ENCODE measurements around the gene NHLRC2. TPM values are rescaled to one million over a fixed set of nuclear protein-coding genes. Genes with fewer than 3 reads are reported as not detected.

The NHLRC2 gene
- total RNA-seq, 1 donor from 2014 or later, result 51.6 TPM

DNA sequence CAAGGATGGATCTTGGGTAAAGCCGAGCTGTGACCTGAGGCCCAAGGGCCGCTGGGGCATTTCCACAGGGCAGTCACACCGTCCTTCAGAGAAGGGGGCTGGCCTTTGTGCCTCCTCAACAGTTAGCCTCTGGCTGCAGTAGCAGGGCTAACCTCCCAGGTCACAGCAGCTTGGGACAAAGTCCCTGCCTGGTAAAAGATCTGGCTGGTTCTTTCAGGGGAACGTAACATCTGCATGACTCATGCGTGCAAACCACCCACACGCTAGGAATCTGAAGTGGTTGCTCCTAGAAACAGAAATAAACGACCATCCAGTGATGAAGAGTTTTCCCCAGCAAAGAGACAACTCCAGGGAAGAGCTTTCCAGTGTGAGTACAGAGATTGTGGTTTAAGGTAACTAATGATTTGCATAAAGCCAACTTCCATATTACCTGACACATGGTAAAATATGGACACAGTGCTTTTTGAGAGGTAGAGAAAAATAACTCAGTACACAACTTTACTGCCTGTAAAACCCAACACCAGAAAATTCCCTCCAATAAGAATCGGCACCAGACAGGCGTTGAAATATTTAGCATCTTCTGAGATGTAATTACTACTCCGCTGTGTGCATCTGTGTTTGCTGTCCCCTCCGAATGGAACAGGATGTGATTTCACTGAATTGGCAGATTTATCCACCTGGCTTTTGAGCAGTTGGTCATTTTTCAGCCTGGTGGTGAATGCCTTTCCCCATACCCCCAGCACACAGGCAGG, 104.3 kb downstream of the NHLRC2 start:
- intact Hi-C loops (cut with DNase I), result no loop called here
- no peak for DNase-seq (ENCODE audit: low spot score)
- ATAC-seq, result peak; percentile 87

DNA sequence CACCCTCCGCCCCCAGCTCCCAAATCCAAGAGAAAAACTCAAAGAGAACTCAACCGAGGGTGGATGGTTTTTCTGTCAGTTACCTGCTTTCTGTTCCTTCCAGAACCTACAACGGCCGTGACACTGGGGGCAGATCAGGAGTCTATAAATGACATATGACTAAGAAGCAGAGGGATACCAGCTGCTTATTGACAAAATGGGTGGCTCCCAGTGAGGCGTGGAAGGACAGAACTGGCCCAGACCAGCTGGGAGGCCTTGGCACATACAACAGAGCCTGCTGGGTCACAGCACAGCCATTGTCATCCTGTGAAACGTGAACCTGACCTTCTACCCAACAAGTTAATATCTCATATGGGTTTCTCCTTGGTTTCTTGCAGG, 104.9 kb downstream of the NHLRC2 start:
- ATAC-seq (no peak), DNase-seq (ENCODE audit: low spot score) (no peak)
- intact Hi-C loops (cut with DNase I), result no loop called here

DNA sequence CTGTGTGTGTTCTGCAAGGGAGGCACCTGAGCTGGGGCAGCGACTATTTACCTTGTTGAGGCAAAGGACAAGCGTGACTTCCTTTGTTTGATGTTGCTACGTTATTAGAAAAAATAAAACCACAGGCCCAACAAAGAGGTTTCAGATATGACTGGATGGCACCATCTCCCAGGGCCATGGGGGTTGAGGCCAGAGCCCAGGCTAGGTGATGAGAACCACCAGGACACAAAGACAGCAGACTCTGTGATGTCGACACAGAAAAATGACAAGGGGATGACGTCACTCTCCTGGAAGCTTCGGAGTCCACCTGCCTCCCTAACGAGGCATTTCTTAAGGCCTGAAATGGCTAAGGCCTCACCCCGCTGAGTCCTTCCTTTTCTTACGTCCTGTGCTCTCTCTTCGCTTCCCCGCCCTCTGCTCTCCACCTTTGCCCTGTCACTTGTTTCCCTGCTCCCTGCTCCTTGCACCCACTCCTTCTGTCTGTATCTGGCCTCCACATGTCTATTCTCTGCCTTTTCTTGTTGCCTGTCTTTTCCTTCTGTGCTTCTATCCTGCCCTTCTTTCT, 106.2 kb downstream of the NHLRC2 start:
- no peak for ATAC-seq
- no peak for DNase-seq (ENCODE audit: low spot score)

DNA sequence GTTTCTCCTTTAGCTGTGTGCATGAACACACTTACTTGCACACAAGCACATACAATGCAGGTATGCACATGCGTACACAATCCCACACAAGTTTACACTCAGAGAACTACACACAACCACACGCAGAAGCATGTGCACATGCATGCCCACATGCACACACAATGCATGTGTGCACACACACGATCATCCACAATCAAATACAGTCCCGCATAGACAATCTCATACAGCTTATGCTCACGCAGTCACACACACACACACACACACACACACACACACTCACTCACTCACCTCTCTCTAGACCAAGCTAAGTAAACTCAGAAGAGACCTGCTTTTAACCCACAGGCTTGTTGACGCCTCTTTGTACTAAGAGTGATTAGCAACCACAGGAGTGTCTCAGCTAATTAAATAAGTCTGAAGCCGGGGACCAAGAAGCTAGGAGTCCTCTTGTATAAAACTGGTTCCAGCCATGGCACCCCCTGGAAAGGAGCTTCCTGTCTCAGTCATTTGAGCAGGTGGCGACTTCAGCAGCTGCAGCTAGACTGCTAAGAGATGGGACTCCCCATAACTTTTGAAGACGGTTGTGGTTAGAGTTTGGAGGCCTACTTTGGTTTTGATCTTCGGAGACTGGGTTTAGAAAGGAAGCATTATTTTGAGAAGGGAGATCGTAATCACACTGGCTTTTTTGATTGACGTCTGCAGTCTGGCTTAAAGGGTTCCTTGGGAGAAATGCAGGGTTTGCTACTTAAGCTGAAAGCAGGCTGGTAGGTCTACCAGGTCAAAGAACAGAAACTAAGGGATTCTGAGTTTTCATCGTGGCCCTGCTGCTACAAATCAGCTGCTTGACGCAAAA, 106.9 kb downstream of the NHLRC2 start:
- ATAC-seq (no peak), DNase-seq (ENCODE audit: low spot score) (no peak)
- intact Hi-C loops (cut with DNase I), result no loop called here

More for the DNA sequence above, 106.2 kb downstream of the NHLRC2 start:
- intact Hi-C loops (cut with DNase I), result no loop called here

DNA sequence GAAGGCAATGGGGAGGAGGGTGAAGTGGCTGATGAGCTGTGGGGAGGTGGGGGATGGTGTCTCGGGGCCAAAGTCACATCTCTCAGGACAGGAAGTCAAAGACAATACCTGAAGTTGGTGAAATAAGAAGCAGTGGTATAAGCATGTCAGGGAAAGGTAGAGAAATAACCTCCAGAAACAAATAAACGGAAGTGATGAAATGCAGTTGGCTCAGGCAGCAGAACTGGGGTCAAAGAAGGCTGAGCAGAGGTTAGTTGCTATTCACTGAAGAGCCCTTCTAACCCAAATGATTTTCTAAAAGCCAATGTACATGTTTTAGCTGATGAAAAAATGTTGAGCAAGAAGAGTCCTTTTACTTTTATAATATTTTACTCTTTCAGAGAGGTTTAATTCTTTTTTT, 110.6 kb downstream of the NHLRC2 start:
- intact Hi-C loops (cut with DNase I), result no loop called here
- ATAC-seq (no peak), DNase-seq (ENCODE audit: low spot score) (no peak)

DNA sequence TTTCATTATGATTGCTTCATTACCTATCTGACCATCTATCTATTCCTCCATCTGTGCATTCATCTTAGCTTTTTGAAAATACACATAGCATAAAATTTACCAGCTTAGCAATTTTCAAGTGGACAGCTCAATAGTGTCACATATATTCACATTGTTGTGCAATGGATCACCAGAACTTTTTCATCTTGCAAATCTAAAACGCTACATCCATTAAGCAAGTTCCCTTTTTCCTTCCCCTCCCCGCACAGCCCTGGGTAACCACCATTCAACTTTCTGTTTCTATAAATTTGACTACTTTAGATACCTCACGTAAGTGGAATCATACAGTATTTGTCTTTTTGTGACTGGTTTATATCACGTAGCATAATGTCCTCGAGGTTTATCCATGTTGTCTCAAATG, 111.2 kb downstream of the NHLRC2 start:
- DNase-seq (ENCODE audit: low spot score), result no peak
- no peak for ATAC-seq
- intact Hi-C loops (cut with DNase I), result no loop called here

Other genes starting within 250 kb of the NHLRC2 start
- gene NRAP, start 190.6 kb upstream of the NHLRC2 start, total RNA-seq, result not detected
- 18.3 TPM for gene CASP7, start 174.7 kb upstream of the NHLRC2 start, total RNA-seq
- 0.22 TPM for gene PLEKHS1, start 103.0 kb upstream of the NHLRC2 start, total RNA-seq
- gene DCLRE1A, start 579 bp upstream of the NHLRC2 start, total RNA-seq, result 4.1 TPM
- gene ADRB1, start 189.2 kb downstream of the NHLRC2 start, total RNA-seq, result 0.76 TPM